ENCODE data around the gene COQ9.

The COQ9 gene

GRCh38 chr16:57473176-57473840 is 26.0 kb downstream of the COQ9 start:
- DNase-seq (ENCODE audit: low spot score), result no peak
- ChIA-PET POLR2A (ENCODE audit: low non-redundant PET) (interaction anchor here (0.6 kb wide), 1 partner anchor 727 kb away, joined by 3 read pairs; no protein-coding TSS in a partner anchor), CTCF (interaction anchor here (0.6 to 1.3 kb wide), 3 partner anchors 11 to 47 kb away, joined by 3 to 4 read pairs (median 4); no protein-coding TSS in a partner anchor)
- H3K27ac ChIP-seq, result peak overlapping the region; percentile 58
- no peak for TF ChIP-seq CTCF (conservative IDR thresholded peaks at IDR 0.05; ENCODE audit: low read depth)

GRCh38 chr16:57473906-57474305 is 26.6 kb downstream of the COQ9 start:
- no peak for DNase-seq (ENCODE audit: low spot score)
- POLR2A ChIA-PET (ENCODE audit: low non-redundant PET), result interaction anchor here (0.6 kb wide), 1 partner anchor 727 kb away, joined by 3 read pairs; no protein-coding TSS in a partner anchor
- H3K27ac ChIP-seq, result no peak overlapping the region; the same call in 1 of the 2 replicates
- TF ChIP-seq CTCF (conservative IDR thresholded peaks at IDR 0.05; ENCODE audit: low read depth), result no peak
- CTCF ChIA-PET, result interaction anchor here (0.6 to 1.3 kb wide), 4 partner anchors 12 to 46 kb away, joined by 3 to 5 read pairs (median 4); no protein-coding TSS in a partner anchor

- CTCF ChIA-PET, result interaction anchor here (1.0 to 1.2 kb wide), 3 partner anchors 8 to 45 kb away, joined by 3 to 7 read pairs (median 5); partner anchors contain the start of gene POLR2C
- POLR2A ChIA-PET (ENCODE audit: low non-redundant PET), result no interaction called here
Measured at GRCh38 chr16:57474671-57475661, 27.7 kb downstream of the COQ9 start.

GRCh38 chr16:57475711-57476339 is 28.5 kb downstream of the COQ9 start:
- H3K27ac ChIP-seq, result no peak overlapping the region
- ChIA-PET CTCF (interaction anchor here (1.1 to 1.2 kb wide), 2 partner anchors 8 to 13 kb away, joined by 3 to 7 read pairs; partner anchors contain the start of gene POLR2C), POLR2A (ENCODE audit: low non-redundant PET) (no interaction called here)
- no peak for DNase-seq (ENCODE audit: low spot score)
- TF ChIP-seq CTCF (conservative IDR thresholded peaks at IDR 0.05; ENCODE audit: low read depth), result peak; percentile 21; the same call in 1 of the 2 replicates

More at GRCh38 chr16:57474671-57475661, 27.7 kb downstream of the COQ9 start:
- 0 out of 2 replicates have a peak overlapping the region, but pooled peaks have one; percentile 9 for H3K27ac ChIP-seq
- TF ChIP-seq CTCF (conservative IDR thresholded peaks at IDR 0.05; ENCODE audit: low read depth), result no peak
- no peak for DNase-seq (ENCODE audit: low spot score)

DNA sequence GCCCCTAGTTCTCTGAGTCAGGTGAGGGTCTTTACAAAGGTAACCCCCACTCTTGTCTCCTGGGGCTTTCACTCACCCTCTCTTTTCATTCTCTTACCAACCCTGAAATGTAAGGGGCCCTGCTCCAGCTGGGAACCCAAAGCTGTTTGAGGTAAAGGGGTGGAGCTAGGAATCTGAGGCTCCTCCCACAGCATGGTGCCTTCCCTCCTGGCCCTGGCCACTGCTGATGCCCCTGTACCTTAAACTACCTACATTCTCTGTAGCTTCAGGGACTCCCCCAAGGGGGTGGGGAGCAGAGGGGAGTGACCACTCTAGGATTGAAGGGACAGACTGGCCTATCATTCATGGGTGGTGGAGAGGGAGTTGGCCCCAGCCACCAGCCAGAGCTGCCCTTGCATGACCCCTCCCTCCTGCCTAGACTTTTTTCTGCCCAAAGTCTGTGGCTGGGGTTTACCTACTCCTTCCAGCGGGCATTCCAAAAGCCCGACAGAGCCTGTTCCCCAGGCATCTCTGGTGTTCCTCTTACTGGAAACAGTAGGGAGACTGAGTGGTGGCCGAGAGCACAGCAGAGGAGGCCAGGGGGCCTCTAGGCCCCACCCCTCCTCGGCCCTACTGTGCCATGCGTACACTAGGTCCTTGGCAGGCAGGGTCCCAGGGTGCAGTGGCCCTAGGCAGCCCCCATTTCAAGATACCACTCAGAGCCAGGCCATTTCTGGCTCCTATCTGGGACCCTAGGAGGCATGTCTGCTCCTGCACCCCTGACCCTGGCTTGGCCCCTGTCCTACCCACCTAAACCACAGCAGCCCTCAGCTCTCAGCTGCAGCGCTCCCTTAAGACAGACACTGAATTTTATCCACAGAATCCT is 29.5 kb downstream of the COQ9 start:
- no peak overlapping the region for H3K27ac ChIP-seq
- ChIA-PET CTCF (no interaction called here), POLR2A (ENCODE audit: low non-redundant PET) (no interaction called here)
- DNase-seq (ENCODE audit: low spot score), result no peak
- no peak for TF ChIP-seq CTCF (conservative IDR thresholded peaks at IDR 0.05; ENCODE audit: low read depth)

Data from RWPE1 (cell line).